ENCODE measurements around the gene KRT82. TPM values are rescaled to one million over a fixed set of nuclear protein-coding genes. Genes with fewer than 3 reads are reported as not detected.
A peak's percentile ranks its signal among the peaks of the same experiment; 100 is the strongest.

The KRT82 gene
- total and polyA plus RNA-seq, 2 of the 8 experiments (the other 6 are each of a cell fraction or from before 2014, with no cell fraction given): not detected

- Histone ChIP-seq H2BK120ac (replicated peaks; ENCODE audit: low read depth, low read length) (no peak overlapping the region), H2AFZ (ENCODE audit: low read length) (no peak overlapping the region), H3K36me3 (ENCODE audit: control insufficient read depth in 2 of 4, insufficient read depth in 4 of 4, low read length in 3 of 4) (no peaks in the 10 kb centered on the region), H3K23ac (ENCODE audit: insufficient read length) (no peak overlapping the region), H3K79me1 (ENCODE audit: low read depth, low read length) (no peaks in the 10 kb centered on the region), H3K79me2 (ENCODE audit: control insufficient read depth in 1 of 2, insufficient read depth in 2 of 2, low read length in 2 of 2) (no peaks in the 10 kb centered on the region), H2BK20ac (ENCODE audit: low read length) (no peak overlapping the region), H4K91ac (replicated peaks; ENCODE audit: insufficient read length, low read length) (no peak overlapping the region), H3K4me1 (replicated peaks in 1 of 4; ENCODE audit: control insufficient read depth in 3 of 4, insufficient read depth in 4 of 4, low read length in 3 of 4) (peaks cover 0 to 5% (median under 1%) of the 10 kb centered on the region in 4 experiments; a peak in 1 of 7 replicates), H3K4ac (replicated peaks; ENCODE audit: insufficient read length, low read depth, low read length) (no peak overlapping the region), H3K18ac (ENCODE audit: extremely low read depth, low read length) (no peak overlapping the region), H3K23me2 (ENCODE audit: low read depth, low read length) (peaks cover 3% of the 10 kb centered on the region; the same call in 1 of the 2 replicates), H4K20me1 (replicated peaks in 1 of 2; ENCODE audit: control insufficient read depth in 1 of 2, insufficient read depth in 2 of 2, low read length in 2 of 2) (no peaks in the 10 kb centered on the region), H3K9ac (replicated peaks in 1 of 4; ENCODE audit: extremely low read depth in 1 of 4, low read depth in 3 of 4, low read length in 3 of 4) (no peak overlapping the region), H3K9me3 (ENCODE audit: insufficient read depth in 2 of 2, low read depth in 1 of 2, low read length in 1 of 2) (peaks cover 2 to 5% of the 10 kb centered on the region in 2 experiments; a peak in 1 of 4 replicates), H2BK5ac (ENCODE audit: low read depth, low read length) (no peak overlapping the region), H3K4me2 (ENCODE audit: insufficient read depth in 1 of 2, low read depth in 2 of 2, low read length in 2 of 2) (no peak overlapping the region), H3K14ac (ENCODE audit: insufficient read length) (no peak overlapping the region), H4K8ac (ENCODE audit: extremely low read depth, insufficient read depth, low read length) (0 out of 2 replicates have a peak overlapping the region, but pooled peaks have one; percentile 17), H3K56ac (replicated peaks; ENCODE audit: insufficient read length, low read depth, low read length) (no peak overlapping the region), H2BK15ac (ENCODE audit: low read length) (no peak overlapping the region), H3K27ac (ENCODE audit: low read depth, low read length) (no peak overlapping the region), H3K27me3 (replicated peaks in 1 of 4; ENCODE audit: control insufficient read depth in 3 of 4, extremely low read depth in 1 of 4, insufficient read depth in 3 of 4, low read length in 3 of 4) (no peaks in the 10 kb centered on the region; a peak in 1 of 7 replicates), H2BK12ac (ENCODE audit: low read depth, low read length) (no peak overlapping the region), H3K4me3 (ENCODE audit: extremely low read depth in 1 of 4, insufficient read depth in 2 of 4, low read depth in 3 of 4, low read length in 4 of 4) (no peak overlapping the region), H4K5ac (ENCODE audit: insufficient read length, low read depth, low read length) (no peak overlapping the region), H2AK5ac (ENCODE audit: low read depth, low read length) (no peak overlapping the region)
- WGBS, 2 experiments (ENCODE audit: extremely low coverage in 1 of 2, insufficient coverage in 1 of 2, insufficient read length in 1 of 2, insufficient replicate concordance in 2 of 2, low coverage in 1 of 2, low lambda C conversion rate in 2 of 2, missing lambda C conversion rate in 1 of 2): 90% methylated on average over 9 of the region's 9 CpGs; no CpG with 5 or more reads in 1 of the 2 experiments
- ChIA-PET CTCF (ENCODE audit: partially characterized antibody) (interaction anchor here (0.6 to 5.6 kb wide), 11 partner anchors 9 to 475 kb away, joined by 3 to 36 read pairs (median 4); partner anchors contain the start of gene KRT5), POLR2A (ENCODE audit: partially characterized antibody) (no interaction called here)
- DNase-seq (ENCODE audit: low read depth in 1 of 2, low spot score in 2 of 2) (no peak), FAIRE-seq (no peak)
- no peak for TF ChIP-seq RBBP5 (IDR thresholded peaks at IDR 0.05; ENCODE audit: borderline replicate concordance, low read depth, low read length)
- no peak for TF ChIP-seq RXRA (IDR thresholded peaks at IDR 0.05; ENCODE audit: insufficient read depth, low read depth, low read length)
These were observed 2.6 kb downstream of the KRT82 start for GRCh38 chr12:52403561-52403960.
